Gastroesophageal sphincter (tissue), 3 donors: Measurements from ENCODE around the gene ZCCHC7.

Experiments
- POLR2AphosphoS5 ChIP-seq: sonication (generic); formaldehyde crosslinking; IDR thresholded peaks from one replicate; pipeline ENCODE4 v1.6.1; 2017; ENCODE audit warnings: antibody characterized with exemption
- TF ChIP-seq, protein P1 (sequence below), 4 experiments: fragments of 200-600 bp in 2 of 4; fragments of 450-650 bp in 2 of 4; sonication (generic) in 1 of 4; IDR thresholded peaks; one replicate each; pipeline ENCODE4 v1.5.1; 2017 to 2019; ENCODE audit warnings: antibody characterized with exemption in 4 of 4, mild to moderate bottlenecking in 2 of 4, moderate library complexity in 2 of 4

DNA sequence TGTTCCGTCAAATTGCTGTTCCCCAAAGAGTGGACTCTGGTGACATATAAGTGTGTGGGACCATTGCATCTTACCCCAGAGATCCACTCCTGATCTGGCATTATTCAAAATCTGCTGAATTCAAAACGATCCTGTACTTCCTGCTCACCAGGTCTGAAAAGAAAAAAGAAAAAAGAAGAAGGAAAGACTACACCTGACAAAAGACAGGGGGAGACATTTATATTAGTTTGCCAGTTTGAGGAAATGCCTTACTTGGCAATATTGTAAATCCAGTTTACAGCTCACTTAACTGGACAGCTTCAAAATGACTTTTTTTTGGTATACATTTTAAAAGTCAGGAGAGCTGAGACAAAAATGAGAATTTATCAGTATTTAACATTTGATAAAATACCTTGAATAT lies 287.1 kb downstream of the ZCCHC7 start:
- TF ChIP-seq, protein P1, sequence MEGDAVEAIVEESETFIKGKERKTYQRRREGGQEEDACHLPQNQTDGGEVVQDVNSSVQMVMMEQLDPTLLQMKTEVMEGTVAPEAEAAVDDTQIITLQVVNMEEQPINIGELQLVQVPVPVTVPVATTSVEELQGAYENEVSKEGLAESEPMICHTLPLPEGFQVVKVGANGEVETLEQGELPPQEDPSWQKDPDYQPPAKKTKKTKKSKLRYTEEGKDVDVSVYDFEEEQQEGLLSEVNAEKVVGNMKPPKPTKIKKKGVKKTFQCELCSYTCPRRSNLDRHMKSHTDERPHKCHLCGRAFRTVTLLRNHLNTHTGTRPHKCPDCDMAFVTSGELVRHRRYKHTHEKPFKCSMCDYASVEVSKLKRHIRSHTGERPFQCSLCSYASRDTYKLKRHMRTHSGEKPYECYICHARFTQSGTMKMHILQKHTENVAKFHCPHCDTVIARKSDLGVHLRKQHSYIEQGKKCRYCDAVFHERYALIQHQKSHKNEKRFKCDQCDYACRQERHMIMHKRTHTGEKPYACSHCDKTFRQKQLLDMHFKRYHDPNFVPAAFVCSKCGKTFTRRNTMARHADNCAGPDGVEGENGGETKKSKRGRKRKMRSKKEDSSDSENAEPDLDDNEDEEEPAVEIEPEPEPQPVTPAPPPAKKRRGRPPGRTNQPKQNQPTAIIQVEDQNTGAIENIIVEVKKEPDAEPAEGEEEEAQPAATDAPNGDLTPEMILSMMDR (IDR thresholded peaks at IDR 0.05), result no peak
- no peak for TF ChIP-seq POLR2AphosphoS5
